ES-I3 (cell line): ENCODE results near the gene SYT9.

ENCODE experiments used
- H3K36me3 ChIP-seq: 2 replicates; pipeline ENCODE4 v1.6.1; 2013; ENCODE audit warnings: mild to moderate bottlenecking, low read length, control low read depth, moderate library complexity; ENCODE audit not compliant: insufficient read depth
- H3K4me1 ChIP-seq: 2 replicates; pipeline ENCODE4 v1.6.1; 2013; ENCODE audit warnings: mild to moderate bottlenecking, control low read depth, low read length; ENCODE audit not compliant: insufficient read depth
- H3K9ac ChIP-seq: 2 replicates; pipeline ENCODE4 v1.6.1; 2013; ENCODE audit warnings: low read depth, mild to moderate bottlenecking, low read length, moderate library complexity
- H3K9me3 ChIP-seq: 2 replicates; pipeline ENCODE4 v1.6.1; 2013; ENCODE audit warnings: mild to moderate bottlenecking, low read length, moderate library complexity; ENCODE audit not compliant: control insufficient read depth, insufficient read depth

The SYT9 gene

DNA sequence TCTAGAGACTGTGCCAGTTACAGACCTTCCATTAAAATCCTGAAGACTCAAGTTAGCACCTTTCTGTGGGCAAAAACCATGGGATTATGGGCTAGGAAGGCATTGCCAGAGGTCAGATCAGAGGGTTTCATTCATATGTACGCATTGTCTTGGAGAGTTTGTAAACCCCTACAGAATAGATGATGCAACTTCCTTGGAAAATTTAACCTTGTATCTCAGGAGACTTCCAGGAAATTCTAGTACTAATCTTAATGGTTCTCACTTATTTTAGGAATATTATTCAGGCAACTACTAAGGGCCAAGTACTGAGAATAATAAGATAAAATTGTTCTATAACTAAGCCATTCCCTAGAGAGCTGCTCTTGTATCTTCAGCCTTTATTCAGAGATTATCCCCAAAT is 240.5 kb downstream of the SYT9 start:
- H3K9me3 ChIP-seq, result no peaks in the 10 kb centered on the region
- peaks cover 9% of the 10 kb centered on the region; the same call in 1 of the 2 replicates for H3K4me1 ChIP-seq
- no peaks in the 10 kb centered on the region for H3K36me3 ChIP-seq
- H3K9ac ChIP-seq, result no peak overlapping the region

DNA sequence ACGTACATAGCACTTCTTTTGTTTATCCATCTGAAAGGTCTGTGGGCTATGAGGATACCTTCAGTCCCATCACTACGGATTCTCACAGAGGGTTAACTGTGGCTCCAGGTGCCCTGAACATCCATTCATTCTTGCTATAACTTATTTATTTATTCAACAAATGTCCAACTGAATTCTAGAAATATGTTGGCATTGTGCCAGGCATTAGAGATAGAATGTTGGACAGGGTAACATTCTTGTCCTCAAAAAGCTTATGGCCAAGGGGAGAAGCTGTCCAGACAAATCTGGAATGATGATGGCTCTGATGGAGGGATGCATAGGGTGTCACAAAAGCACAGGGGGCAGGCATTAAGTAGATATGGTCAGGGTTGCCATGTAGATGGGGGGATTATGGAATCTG is 242.0 kb downstream of the SYT9 start:
- Histone ChIP-seq H3K4me1 (peaks cover 12% of the 10 kb centered on the region), H3K36me3 (no peaks in the 10 kb centered on the region), H3K9me3 (no peaks in the 10 kb centered on the region), H3K9ac (no peak overlapping the region)

DNA sequence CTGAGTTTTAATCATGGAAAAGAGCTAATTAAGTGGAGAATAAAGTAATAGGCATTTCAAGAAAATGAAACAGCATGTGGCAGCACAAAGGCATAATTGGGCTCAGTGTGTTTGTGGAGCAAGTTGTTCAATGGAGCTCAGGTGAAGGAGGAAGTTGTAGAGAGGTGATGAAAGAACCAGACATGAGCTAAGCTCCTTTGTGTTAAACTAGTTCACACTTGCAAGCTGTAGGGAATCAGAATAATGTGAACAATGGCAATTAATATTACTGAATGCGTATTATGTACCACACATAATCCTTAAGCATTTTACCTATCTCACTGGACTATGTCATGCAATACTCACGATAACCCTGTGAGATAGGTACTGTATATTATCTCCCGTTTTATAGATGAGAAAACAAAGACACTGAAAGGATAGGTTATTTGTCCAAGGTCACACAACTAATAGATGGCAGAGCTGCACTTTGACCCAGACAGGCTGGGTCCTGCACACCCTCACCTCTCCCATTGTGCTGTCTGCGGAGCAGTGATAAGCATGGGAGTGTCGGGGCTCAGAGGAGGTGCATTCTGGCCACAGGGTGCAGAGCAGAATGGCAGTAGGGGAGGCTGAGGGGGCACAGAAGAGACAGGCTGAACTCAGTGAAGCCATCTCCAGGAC is 242.5 kb downstream of the SYT9 start:
- Histone ChIP-seq H3K9me3 (no peaks in the 10 kb centered on the region), H3K36me3 (no peaks in the 10 kb centered on the region), H3K9ac (no peak overlapping the region), H3K4me1 (peaks cover 17% of the 10 kb centered on the region)

DNA sequence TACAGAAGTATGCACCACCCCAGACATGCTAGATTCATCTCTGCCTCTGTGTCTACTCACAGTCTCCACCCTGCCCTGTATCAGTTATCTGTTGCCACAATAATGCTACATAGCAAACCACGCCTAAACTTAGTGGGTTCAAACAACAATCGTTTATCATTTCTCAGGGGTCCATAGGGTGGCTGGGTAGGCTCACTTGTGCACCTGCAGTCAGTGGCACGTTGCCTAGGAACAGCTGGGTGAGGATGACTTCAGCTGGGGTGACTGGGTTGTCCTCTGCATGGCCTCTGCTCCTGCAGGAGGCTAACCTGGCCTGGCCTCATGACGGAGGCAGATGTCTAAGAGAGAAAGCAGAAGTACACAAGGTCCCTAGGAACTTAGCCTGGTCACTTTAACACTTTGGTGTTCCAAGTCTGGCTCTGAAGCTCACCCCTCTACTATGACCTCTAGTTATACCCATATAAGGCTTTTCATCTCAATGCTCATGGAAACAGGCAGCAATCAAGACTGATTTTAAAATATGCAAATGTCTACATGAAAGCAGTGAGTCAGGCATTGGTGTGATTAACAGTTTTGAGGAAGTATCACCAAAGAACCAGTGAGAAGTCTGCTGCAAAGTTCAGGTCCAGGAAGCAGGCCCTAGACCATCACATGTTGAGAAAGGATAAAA is 244.3 kb downstream of the SYT9 start:
- peaks cover 17% of the 10 kb centered on the region for H3K4me1 ChIP-seq
- H3K36me3 ChIP-seq, result no peaks in the 10 kb centered on the region
- no peaks in the 10 kb centered on the region for H3K9me3 ChIP-seq
- H3K9ac ChIP-seq, result no peak overlapping the region

DNA sequence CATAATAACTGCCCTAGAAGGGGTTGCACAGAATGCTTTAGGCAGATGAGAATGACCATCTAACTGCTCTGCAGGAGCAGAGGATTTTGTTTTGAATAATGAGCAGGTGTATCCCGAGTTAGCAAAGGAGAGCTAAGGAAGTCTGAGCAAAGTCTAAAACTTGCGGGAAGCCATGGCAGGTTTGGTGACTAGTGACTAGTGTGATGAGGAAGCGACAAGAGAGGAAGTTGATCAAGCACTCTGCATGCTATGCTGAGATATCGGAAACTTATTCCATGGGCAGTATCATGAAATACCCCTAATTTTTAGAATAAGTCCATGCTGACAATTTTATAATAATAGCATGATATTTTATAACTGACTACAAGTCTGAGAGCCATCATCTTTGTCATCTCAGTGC is 246.5 kb downstream of the SYT9 start:
- Histone ChIP-seq H3K36me3 (no peaks in the 10 kb centered on the region), H3K4me1 (peaks cover 14% of the 10 kb centered on the region), H3K9me3 (no peaks in the 10 kb centered on the region), H3K9ac (no peak overlapping the region)

DNA sequence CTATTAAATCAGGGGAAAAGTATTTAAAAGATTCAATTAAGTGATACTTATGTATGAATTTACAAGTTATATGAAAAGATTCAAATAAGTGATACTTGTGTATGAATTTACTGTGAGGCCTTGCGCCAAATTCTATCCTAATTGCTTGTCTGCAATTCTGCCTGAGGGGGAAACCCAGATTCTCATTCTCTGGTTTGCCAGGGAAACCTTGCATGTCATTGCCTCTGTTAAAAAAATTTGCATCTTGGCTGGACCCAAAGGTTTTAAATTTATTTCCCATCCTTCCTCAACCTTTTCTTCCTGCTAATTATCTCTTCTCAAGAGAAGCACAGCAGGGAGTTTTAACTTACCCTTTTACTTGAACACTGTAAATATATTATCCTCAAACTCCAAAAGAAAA is 247.4 kb downstream of the SYT9 start:
- no peak overlapping the region for H3K9ac ChIP-seq
- H3K36me3 ChIP-seq, result no peaks in the 10 kb centered on the region
- no peaks in the 10 kb centered on the region for H3K9me3 ChIP-seq
- H3K4me1 ChIP-seq, result peaks cover 14% of the 10 kb centered on the region

DNA sequence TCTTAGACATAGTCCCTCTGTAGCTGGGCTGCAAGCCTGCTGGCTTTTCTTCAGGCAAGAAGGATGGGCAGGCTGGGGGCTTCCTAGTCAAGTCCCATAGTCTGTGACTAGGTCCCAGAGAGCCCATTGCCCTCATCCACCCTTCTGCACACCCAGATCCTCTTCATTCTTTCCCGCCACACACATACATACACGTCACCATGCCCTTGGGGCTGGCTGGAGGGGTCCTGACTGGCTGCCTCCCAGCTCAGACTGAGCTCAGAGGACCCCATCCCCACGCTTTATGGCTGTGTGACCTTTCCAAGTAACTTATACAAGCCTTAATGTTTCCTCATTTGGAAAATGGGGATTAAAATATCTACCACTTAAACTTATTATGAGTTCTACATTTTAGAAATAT is 248.5 kb downstream of the SYT9 start:
- Histone ChIP-seq H3K4me1 (peaks cover 14% of the 10 kb centered on the region), H3K9ac (no peak overlapping the region), H3K36me3 (no peaks in the 10 kb centered on the region), H3K9me3 (no peaks in the 10 kb centered on the region)

DNA sequence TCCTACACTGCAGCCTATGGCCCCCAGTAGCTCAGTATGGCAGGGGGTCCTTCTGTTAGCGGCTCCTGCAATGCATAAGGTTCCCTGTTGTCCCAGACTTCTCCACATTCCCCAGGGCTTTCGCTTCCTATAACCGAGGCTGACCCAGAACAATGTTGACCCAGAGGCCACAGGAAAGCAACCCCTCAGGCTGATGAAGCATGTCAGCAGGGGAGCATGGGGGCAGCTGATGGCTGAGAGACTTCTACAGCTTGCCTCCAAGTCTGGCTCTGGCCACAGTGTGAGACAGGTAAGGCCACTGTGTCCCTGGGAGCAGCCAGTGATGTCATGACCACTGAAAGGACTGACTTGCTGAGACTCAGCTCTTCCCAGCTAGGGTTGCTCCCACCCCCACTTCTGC is 249.5 kb downstream of the SYT9 start:
- H3K4me1 ChIP-seq, result peaks cover 14% of the 10 kb centered on the region
- no peak overlapping the region for H3K9ac ChIP-seq
- H3K36me3 ChIP-seq, result no peaks in the 10 kb centered on the region
- no peaks in the 10 kb centered on the region for H3K9me3 ChIP-seq

DNA sequence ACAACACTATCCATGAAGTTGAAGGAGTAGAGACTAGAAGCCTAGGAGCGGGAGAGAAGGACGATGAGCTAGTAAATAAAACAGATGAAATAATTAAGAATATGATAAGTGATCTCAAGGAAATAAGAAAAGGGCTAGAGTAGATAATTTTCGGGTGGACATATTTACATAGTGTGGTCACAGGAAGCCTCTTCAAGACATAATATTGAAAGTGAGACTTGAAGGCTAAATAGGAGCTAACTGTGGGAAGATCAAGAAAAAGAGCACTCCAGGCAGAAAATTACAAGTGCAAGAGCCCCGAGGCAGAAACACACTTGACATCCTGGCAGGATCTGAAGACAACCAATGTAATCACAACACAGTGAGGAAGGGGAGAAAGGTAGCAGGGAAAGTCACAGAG is 250.2 kb downstream of the SYT9 start:
- Histone ChIP-seq H3K36me3 (no peaks in the 10 kb centered on the region), H3K9ac (no peak overlapping the region)

DNA sequence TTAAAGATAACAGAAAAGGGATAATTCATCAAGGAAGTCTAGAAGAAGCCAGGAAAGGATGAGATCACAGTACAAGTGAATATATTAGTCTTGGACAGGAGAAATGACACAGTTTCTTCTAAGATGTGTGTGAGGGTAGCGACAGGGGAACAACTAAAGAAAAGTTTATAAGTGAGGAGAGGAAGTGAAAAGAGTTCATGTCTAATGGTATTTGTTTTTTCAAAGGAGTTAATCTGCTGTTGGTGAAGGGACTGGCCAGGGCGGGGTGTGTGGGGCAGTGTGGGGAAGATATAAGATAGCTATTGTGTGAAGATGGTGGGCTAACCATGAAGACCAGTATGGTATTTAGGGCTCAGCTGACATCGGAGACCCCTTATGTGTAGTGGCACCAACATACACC is 254.5 kb downstream of the SYT9 start:
- Histone ChIP-seq H3K36me3 (no peaks in the 10 kb centered on the region), H3K4me1 (no peaks in the 10 kb centered on the region), H3K9me3 (no peaks in the 10 kb centered on the region), H3K9ac (no peak overlapping the region)

More for the DNA sequence above, 250.2 kb downstream of the SYT9 start:
- H3K9me3 ChIP-seq, result no peaks in the 10 kb centered on the region
- peaks cover 14% of the 10 kb centered on the region for H3K4me1 ChIP-seq

DNA sequence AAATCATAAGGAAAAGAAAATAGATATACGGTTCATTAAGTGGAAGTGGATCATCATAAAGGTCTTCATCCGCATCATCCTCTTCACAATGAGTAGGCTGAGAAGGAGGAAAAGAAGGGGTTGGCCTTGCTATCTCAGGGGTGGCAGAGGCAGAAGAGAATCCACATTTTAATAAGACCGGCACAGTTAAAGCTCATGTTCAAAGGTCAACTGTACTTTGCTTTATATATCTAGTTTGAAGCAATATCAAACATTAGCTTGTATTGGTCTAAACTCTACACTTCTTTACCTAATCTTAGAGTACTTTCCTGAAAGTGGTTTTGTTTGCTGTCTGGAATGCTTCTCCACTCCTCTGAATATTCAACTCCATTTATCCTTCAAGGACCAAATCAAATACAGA is 256.4 kb downstream of the SYT9 start:
- no peak overlapping the region for H3K9ac ChIP-seq
- peaks cover 9% of the 10 kb centered on the region; the same call in 1 of the 2 replicates for H3K4me1 ChIP-seq
- H3K9me3 ChIP-seq, result no peaks in the 10 kb centered on the region
- H3K36me3 ChIP-seq, result no peaks in the 10 kb centered on the region

DNA sequence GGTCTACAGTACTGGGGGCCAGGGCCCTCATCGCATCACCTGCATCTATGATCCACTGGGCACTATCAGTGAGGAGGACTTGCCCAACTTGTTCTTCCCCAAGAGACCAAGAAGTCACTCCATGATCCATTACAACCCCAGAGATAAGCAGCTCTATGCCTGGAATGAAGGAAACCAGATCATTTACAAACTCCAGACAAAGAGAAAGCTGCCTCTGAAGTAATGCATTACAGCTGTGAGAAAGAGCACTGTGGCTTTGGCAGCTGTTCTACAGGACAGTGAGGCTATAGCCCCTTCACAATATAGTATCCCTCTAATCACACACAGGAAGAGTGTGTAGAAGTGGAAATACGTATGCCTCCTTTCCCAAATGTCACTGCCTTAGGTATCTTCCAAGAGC is 258.3 kb downstream of the SYT9 start:
- Histone ChIP-seq H3K4me1 (peaks cover 9% of the 10 kb centered on the region; the same call in 1 of the 2 replicates), H3K9me3 (no peaks in the 10 kb centered on the region)

DNA sequence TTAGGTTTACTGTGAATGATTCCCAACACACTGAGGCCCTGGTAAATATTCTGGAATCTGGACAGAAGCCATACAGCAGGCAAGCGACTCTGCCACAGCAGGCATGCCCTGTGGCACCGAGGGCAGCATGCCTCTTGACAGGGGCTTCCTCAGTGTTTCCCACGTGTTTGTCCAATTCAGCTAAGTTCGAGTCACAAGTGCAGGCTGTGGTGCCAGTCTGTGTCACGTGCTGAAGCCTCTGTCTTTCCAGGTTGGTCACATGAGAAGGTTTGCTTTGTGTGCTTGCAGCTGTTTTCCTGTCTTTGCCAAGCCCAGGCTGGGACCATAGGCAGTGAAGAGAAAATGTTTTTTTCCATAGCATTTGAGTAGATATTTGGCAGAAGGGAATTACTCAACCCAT is 259.7 kb downstream of the SYT9 start:
- Histone ChIP-seq H3K9me3 (no peaks in the 10 kb centered on the region), H3K9ac (no peak overlapping the region), H3K4me1 (peaks cover 9% of the 10 kb centered on the region; the same call in 1 of the 2 replicates), H3K36me3 (no peaks in the 10 kb centered on the region)

More for the DNA sequence above, 258.3 kb downstream of the SYT9 start:
- H3K9ac ChIP-seq, result no peak overlapping the region
- no peaks in the 10 kb centered on the region for H3K36me3 ChIP-seq

DNA sequence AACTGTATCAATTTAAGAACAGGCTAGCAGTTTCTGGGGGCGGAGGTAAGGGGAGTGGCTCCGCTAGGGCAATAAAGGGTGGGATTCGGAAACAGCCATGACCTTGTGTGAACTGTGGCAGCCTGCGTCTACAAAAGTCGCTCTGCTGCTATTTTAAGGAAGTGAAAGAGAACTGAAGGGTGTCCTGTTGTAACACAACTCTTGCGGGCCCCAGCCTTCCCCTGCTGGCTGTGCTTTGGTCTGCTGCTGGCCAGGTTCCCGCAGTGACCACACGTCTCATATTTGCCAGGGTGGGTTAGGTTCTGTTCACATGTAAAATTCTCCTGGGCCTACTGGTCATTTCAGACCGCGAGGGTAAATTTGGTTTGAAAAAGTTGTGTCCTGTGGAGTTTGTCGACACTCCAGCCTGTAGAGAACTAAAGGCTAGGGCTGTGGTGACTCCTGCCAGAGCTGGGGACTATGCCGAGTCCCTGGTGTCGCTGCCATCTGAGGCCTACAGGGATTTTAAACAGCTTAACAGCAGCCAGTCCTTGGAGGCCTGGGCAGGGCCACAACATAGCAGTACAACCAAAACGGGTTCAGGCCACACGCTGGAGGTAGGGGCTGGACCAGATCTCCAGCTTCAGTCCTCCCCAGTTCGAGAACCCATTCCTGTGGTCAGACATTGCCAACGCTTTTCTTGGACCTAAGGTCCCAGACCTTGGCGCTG is 261.0 kb downstream of the SYT9 start:
- no peaks in the 10 kb centered on the region for H3K9me3 ChIP-seq
- H3K9ac ChIP-seq, result peak overlapping the region; percentile 94; the same call in 1 of the 2 replicates
- H3K4me1 ChIP-seq, result peaks cover 9% of the 10 kb centered on the region; the same call in 1 of the 2 replicates
- H3K36me3 ChIP-seq, result no peaks in the 10 kb centered on the region
